ENCODE data around the gene B3GNT4.
"Not testable (repeated sequence)": the region's sequence is repeated elsewhere in the genome, so short reads cannot be mapped to it uniquely, and the experiment has no call there.

Gene B3GNT4

GRCh38 chr12:122203301-122204166, at the start of gene B3GNT4:
Gene B3GNT4 (plus strand): TSS chr12:122203709. CDS start chr12:122204619, 910 bp downstream.
- DNase-seq, result peak; percentile 75

- no peak for DNase-seq
Measured at GRCh38 chr12:122155705-122156104, 47.8 kb upstream of the B3GNT4 start.

GRCh38 chr12:122158700-122159285, 44.7 kb upstream of the B3GNT4 start:
- no peak for DNase-seq

GRCh38 chr12:122159882-122160281, 43.6 kb upstream of the B3GNT4 start:
- DNase-seq, result no peak

- no peak for DNase-seq
Measured at GRCh38 chr12:122160761-122161160, 42.7 kb upstream of the B3GNT4 start.

- DNase-seq, result no peak
Measured at GRCh38 chr12:122161682-122162081, 41.8 kb upstream of the B3GNT4 start.

GRCh38 chr12:122162976-122163375, 40.5 kb upstream of the B3GNT4 start:
- no peak for DNase-seq

- DNase-seq, result peak; percentile 66
Measured at GRCh38 chr12:122166422-122167349, 36.8 kb upstream of the B3GNT4 start.

GRCh38 chr12:122167356-122167925, 36.1 kb upstream of the B3GNT4 start:
- no peak for DNase-seq

GRCh38 chr12:122168492-122168891, 35.0 kb upstream of the B3GNT4 start:
- no peak for DNase-seq

- DNase-seq, result no peak
Measured at GRCh38 chr12:122171399-122171798, 32.1 kb upstream of the B3GNT4 start.

GRCh38 chr12:122172262-122172939, 31.1 kb upstream of the B3GNT4 start:
- DNase-seq, result no peak

- DNase-seq, result peak; percentile 10
Measured at GRCh38 chr12:122174155-122174845, 29.2 kb upstream of the B3GNT4 start, which contains the start of gene IL31. Gene IL31 (minus strand): TSS chr12:122174221. CDS start chr12:122174172, 49 bp downstream.

GRCh38 chr12:122176473-122176872, 27.0 kb upstream of the B3GNT4 start:
- DNase-seq, result not testable (repeated sequence)

GRCh38 chr12:122182887-122183587, 20.5 kb upstream of the B3GNT4 start, which contains the start of gene LRRC43:
Gene LRRC43 (plus strand): TSS chr12:122183123. CDS start chr12:122183145, 22 bp downstream.
- DNase-seq, result peak; percentile 27

- no peak for DNase-seq
Measured at GRCh38 chr12:122183588-122183940, 19.9 kb upstream of the B3GNT4 start.

- no peak for DNase-seq
Measured at GRCh38 chr12:122184517-122184916, 19.0 kb upstream of the B3GNT4 start.

- DNase-seq, result no peak
Measured at GRCh38 chr12:122185079-122185478, 18.4 kb upstream of the B3GNT4 start.

- no peak for DNase-seq
Measured at GRCh38 chr12:122185494-122186082, 17.9 kb upstream of the B3GNT4 start.

- no peak for DNase-seq
Measured at GRCh38 chr12:122187466-122187865, 16.0 kb upstream of the B3GNT4 start.

Measured in activated naive CD4-positive, alpha-beta T cell treated with Interleukin-2 at 50 U/mL for 16 hours (primary cell).